Gastrocnemius medialis (tissue), 4 donors: ENCODE results near the gene TSPAN7.

ENCODE experiments used
- POLR2A ChIP-seq, 2 donors: fragments of 450-650 bp; IDR thresholded peaks; one replicate each; pipeline ENCODE4 v1.6.1; 2017; ENCODE audit warnings: antibody characterized with exemption in 2 of 2, mild to moderate bottlenecking in 2 of 2, moderate library complexity in 2 of 2
- TF ChIP-seq, protein P1 (sequence below), 5 experiments: fragments of 450-650 bp in 3 of 5; fragments of 200-600 bp in 2 of 5; sonication (generic) in 2 of 5; IDR thresholded peaks in 4 of 5; conservative IDR thresholded peaks in 1 of 5; 1 replicate in 4 of 5; 2 replicates in 1 of 5; pipeline ENCODE4 v1.5.1; 2016 to 2019; ENCODE audit warnings: antibody characterized with exemption in 5 of 5, mild to moderate bottlenecking in 3 of 5, moderate library complexity in 3 of 5

DNA sequence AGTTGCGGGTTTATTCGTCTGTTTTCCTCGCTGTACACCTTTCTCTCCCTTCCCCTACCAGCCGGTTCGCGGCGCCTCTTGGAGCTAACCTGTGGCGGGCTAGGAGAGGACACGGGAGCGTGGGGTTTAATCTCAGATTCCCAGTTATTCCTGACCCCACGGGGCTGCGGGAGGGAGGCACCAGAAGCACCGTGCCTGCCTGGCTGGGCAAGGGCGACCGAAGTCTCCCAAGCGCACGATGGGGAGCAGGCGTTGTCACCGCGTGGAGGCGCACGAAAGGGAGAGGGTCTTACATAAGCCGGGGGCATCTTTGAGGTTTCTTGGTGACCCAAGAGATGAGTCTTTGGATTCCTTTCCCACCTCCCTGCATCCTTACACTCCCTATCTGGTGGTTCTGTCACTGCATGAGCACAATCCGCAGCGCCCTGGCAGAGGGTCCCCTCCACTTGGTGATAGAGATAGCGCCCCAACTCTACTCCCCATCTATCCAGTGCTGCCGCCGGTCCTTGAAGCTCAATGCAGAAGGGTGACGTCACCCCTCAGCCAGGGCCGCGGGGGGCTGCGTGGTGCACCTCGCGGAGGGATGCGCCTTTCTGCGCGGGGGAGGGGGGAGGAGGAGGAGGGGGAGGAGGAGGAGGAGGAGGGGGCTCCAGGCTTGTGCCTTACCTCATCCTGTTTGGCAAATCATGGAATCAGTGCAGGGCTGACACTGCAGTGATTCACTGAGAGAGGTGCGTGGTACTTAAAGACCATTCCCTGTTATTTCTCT, 793 bp downstream of the TSPAN7 start:
- TF ChIP-seq, protein P1, sequence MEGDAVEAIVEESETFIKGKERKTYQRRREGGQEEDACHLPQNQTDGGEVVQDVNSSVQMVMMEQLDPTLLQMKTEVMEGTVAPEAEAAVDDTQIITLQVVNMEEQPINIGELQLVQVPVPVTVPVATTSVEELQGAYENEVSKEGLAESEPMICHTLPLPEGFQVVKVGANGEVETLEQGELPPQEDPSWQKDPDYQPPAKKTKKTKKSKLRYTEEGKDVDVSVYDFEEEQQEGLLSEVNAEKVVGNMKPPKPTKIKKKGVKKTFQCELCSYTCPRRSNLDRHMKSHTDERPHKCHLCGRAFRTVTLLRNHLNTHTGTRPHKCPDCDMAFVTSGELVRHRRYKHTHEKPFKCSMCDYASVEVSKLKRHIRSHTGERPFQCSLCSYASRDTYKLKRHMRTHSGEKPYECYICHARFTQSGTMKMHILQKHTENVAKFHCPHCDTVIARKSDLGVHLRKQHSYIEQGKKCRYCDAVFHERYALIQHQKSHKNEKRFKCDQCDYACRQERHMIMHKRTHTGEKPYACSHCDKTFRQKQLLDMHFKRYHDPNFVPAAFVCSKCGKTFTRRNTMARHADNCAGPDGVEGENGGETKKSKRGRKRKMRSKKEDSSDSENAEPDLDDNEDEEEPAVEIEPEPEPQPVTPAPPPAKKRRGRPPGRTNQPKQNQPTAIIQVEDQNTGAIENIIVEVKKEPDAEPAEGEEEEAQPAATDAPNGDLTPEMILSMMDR (IDR thresholded peaks at IDR 0.05 in 4 of 5, conservative IDR thresholded peaks at IDR 0.05 in 1 of 5): peak in 1 of 5 experiments; percentile 6
- peak in 1 of 2 donors; percentile 35 for TF ChIP-seq POLR2A (IDR thresholded peaks at IDR 0.05)
